HL-60/S4 treated with retinoic acid at 250 ng/mL for 4 days and 3 days (cell line): Measurements from ENCODE around the gene NRP2.

Source experiments
- in situ Hi-C: fragments of 300-500 bp; cut with MboI; formaldehyde crosslinking; loops from 2 replicates; pipeline ENCODE4 v1.7.0; 2022; ENCODE audit warnings: low sequenced_read_pairs

The NRP2 gene

DNA sequence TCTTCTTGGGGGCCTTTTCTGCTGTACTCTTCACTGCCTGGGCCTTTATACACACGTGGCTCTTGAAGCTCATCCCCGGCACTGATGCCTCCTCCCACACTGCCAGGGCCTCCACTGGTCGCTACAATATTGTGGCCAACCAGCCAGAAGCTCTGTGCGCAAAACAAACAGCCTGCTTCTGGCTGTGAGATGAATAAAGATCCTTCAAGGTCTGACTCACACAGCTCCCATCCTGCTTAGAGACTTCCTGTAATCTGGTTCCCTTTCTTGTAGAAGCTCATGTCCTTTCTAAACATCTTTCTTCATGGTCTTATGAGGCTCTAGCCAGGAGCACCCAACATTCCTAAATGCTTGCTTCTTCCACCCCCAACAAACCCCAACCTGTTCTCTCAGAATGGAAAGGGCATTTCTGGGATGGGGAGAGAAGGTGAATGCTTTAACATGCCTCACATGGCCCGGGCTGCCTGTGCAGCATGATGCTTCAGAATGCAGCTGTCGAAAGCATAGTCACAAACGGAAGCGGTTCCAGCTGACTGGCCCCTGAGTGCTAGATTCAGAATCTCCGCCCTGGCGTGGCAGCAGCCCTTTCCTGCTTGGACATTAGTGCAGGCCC, 24.6 kb downstream of the NRP2 start:
- in situ Hi-C loops = no loop called here

DNA sequence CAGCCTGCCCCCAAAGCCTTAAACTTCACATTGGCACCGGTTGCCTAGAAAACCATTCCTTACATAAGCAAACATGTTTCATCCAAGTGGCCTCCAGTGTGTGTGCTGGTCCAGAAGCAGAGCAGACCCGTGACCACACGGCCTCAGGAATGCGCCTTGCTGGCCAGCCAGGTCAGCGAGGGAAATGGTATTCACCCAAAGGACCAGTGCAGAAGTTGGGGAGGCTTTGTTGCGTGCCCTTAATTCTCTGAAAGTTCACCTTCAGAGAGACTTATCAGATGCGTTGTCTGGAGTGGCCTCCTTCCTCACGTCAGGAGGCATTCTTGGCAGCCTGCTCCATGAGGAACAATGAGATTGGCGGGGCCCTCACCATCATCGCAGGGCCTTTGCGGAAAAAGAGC, 25.9 kb downstream of the NRP2 start:
- in situ Hi-C loops = no loop called here

DNA sequence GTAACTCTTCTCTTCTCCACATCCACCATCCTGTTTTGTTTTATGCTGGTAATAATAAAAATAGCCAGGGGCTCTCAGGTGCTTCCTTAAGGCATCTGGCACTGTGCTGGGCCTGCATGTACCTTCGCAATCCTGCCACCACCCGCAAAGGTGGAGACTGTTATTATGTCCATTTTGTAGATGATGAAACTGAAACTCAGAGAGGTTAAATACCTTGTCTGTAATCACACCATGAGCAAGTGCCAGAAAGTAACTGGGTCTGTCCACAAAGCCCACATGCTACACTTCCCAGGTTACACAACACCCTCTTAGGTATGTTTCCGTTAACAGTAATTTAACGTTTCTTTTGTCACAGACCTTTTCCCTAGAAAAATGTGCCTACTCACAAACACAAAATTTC, 27.0 kb downstream of the NRP2 start:
- in situ Hi-C loops = no loop called here

DNA sequence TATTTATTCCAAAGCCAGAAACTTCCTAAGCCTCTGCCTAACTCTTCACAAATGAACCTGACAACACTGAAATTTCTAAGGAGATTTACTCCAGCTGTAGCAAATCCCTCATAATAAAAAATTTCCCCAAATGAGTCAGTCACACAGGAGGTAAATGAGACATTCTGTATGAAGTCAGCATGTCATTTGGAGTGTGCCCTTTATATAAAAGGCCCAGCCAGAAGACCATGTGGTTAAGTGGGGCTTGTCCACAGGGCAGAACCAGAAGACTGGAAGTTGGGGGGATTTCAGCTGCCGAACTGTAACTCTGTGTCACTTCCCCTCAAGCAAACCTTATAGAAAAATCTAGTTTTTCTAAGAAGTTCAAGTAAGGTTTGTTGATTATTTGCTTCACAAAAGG, 30.2 kb downstream of the NRP2 start:
- in situ Hi-C loops = no loop called here

DNA sequence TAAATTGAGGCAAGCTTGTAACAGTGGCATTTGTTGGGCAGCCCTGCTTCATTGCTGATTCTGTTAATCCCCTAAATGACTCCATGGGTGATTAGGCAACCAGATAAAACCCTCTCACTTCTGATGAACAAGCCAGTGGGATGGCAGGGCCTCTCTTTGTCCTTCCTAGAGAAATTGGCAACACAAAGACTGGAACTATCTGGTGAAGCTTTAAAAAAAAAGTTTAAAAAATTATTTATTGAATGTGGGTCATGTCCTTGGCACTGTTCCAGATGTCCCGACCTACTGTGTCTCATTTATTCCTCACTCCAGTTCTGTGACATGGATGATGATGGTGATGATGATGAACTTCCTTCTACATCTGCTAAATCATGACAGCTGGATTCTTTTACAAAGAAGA, 30.8 kb downstream of the NRP2 start:
- in situ Hi-C loops = no loop called here

DNA sequence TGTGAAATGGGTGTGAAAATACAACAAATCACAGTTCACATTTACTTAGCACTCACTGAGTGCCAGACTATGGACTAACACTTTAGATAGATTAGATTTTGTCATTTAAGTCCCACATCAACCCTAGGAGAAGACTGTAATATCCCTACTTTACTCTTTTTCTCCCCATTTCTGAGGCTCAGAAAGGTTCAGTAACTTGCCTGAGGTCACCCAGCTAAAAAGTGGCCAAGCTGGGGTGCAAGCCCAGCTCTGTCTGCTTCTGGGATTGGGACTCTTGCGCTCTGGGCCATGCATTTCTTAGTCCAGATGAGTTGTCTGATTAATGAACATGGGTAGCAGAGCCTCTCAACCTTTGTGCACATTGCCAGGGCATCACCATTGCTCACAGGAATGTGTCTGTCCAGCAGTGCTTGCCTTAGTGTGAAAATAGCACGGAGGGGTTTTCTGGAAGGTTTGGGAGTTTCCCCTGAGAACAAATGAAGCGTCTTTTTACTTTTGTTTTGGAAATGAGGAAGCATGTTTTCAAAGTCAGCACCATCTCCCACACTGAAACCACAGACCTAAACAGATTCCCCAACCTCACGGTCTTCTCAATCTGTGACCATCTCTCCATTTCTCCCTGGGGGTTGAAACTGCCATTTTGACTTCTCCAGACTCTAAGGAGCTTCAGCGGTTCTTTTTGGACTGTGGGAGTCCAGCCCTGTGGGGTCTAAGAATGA, 31.9 kb downstream of the NRP2 start:
- in situ Hi-C loops = no loop called here

DNA sequence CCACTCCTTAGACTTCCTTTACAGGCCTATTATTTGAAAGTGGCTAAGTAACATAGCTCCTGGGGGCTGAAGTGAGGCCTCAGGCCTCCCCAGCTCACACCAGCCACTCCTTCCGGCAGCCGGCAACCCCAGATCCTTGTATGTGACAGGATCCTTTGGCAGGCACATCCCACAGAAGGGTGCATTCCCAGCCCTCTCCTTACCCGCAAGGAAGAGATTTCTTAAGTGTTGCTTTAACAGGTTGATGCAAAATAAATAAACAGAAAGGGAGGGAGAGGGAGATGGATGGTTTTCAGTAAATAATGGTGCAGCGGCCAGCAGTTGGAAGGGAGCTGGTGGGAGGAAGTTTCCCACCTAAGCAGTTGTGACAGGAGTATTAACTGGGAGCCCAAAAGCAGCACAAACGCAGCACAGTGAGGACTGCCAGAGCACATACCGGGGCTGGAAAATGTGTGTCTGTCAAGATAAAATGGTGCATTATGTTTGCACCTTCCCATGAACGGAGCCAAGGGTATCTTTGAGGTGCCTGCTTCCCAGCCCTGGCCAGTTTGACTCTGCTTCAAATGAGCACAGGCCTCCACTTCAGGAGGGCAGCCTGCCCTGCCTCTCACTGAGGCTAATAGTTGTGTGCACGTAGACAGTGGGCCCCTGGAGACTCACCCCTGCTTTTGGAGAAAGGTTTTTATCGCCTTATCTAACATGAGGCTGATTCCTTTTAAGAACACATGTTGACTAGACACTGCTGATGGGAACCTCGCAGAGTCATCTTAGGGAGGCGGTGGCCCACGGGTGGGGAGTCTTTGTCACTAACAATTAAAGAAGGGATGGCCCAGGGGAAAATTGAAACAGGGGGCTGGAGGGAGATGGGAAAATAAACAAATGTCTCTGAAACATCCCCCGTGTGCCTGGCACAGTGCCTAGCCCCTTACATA, 32.8 kb downstream of the NRP2 start:
- in situ Hi-C loops = no loop called here

DNA sequence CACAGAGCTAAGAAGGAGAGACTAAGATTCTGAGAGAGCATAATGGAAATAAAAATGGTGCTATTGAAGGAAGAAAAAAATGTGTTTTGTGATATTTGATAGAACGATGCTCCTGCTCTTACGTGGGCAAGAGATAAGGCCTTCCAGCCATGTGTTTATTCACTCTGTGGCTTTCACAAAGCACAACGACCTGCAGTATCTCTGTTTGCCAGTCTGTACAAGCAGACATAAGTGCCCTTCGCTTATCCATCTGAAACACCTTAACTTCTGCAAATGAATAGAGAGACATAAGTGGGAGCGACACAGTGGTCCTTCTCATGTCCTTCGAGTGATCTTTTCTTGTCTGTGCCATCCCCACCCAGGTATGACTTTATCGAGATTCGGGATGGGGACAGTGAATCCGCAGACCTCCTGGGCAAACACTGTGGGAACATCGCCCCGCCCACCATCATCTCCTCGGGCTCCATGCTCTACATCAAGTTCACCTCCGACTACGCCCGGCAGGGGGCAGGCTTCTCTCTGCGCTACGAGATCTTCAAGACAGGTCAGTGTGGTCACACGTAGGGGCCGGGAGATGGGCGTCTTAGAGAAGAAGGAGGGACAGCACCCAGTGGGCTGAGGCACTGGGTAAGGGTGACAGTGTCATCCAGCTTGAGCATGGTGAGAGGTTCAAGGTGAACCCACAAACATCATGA, 33.7 kb downstream of the NRP2 start:
- in situ Hi-C loops = no loop called here

DNA sequence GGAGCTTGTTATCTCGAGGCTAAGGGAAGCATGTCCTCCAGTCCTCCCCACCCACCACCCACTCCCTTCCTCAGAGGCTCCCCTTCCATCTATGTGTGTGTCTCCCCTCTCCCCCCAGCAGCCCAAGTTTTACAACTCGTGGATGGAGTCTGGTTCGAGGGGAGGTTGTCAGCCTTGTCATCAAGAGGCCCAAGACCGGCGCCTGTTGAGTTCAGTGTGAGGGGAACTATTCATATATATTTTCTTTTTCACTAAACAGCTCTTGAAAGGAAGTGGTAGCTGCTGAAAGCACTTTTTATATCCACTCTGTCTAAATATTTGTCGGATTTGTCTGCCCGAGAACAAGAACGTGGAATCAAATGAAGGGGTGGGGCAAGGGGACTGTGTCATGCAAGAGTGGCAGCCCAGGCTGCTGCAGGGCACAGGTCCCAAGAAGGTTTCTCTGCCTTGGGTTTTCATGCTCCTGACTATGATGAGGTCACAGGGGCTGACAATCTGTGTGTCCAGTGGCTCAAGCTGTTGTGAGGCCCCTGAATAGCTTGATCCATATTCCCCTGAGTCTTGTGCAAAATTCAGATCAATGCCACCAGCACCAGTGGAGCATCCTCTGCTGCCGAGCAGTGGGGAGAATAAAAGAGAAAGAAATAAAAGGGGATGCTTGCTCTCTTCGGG, 35.0 kb downstream of the NRP2 start:
- in situ Hi-C loops = no loop called here

DNA sequence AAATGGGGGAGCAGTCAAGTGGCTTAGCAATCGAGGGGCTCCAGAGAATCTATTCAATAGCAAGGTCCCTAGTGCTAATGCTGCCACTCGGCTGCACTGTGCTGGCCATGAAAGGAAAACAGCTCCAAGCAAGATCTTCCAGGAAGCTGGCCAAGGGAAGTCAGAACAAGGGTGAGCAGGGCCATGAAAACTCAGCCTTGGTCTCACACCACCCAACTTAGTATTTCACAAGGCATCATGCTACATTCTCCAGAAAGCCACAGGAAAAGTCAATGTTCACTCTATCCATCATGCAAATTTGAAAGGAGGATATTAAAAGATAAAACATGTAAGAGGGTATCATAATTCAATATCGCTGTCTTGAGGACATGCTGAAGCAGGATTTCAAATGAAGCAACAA, 35.7 kb downstream of the NRP2 start:
- in situ Hi-C loops = no loop called here

DNA sequence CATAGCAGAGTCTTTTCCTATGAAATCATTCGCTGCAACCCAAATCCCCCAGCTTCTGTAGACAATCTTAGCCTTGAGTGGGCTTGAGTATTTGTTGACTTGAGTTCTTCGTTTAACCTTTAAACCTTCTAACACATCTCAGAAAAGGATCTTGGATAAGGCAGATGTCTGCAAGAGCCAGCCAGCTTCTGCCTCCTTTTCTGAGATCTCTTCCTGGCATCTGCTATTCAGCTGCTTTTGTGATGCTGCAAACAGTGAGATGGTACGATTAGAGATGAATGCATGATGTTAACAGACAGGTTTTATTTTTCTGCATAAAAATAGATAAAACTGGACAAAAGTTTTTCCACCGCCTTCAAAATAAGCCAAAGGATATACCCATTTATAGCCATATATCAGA, 37.5 kb downstream of the NRP2 start:
- in situ Hi-C loops = no loop called here

DNA sequence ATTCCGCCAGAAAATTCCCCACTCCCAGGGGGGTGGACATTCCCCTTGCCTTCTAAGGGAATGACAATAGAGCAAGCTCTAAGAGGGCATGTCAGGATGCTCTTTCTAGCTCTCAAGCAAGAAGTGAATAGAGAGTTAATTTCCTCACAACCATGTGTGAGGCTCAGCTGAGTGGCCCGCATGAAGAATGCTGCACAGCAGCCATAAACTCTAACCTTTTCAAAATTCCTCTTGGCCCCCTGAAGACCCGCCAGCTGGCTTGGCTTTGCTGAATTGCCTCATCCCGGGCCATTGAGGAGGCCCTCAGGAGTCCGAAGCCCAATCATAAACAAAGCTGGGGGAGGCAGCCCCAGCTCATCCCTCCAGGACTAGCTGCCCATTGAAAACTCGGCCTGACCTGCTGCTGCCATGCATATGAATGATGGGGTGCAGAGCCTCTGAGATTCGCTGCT, 38.2 kb downstream of the NRP2 start:
- in situ Hi-C loops = no loop called here

DNA sequence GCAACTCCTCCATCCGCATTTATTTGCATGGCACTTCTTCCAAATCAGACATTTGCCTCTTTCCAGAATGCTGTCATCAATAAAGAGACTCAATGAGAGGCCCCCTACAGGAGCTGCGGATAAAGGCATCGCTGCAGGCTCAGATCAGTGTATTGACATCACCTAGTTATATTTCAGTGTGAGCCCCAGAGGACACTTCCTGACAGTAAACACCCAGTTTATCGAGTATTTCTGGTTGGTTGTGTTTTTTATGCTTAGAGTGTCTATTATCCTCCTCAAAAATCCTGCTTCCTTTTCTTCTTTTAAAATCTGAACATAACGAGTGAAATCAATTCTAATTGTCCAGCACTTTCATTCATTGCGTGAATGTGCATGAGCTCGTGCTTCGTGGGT, 38.8 kb downstream of the NRP2 start:
- in situ Hi-C loops = no loop called here

DNA sequence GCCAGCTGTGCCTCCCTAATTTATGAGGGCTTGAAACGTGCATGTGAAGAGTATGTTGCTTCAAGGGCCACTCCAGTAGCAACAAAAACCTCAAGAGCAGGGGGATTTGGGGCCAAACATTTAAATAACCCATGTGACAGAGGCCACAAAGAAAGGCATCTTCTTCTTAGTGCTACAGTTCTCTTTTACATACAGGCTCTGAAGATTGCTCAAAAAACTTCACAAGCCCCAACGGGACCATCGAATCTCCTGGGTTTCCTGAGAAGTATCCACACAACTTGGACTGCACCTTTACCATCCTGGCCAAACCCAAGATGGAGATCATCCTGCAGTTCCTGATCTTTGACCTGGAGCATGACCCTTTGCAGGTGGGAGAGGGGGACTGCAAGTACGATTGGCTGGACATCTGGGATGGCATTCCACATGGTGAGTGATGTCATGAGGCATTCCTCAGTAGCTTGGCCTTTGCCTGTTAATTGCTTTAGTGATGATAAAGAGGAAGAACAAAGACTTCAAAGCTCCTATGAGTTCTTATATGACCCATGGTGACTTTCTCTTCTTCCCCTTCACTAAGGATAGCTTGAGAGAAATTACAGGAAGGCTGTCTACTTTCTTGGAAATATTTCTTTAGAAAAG, 40.1 kb downstream of the NRP2 start:
- in situ Hi-C loops = no loop called here

DNA sequence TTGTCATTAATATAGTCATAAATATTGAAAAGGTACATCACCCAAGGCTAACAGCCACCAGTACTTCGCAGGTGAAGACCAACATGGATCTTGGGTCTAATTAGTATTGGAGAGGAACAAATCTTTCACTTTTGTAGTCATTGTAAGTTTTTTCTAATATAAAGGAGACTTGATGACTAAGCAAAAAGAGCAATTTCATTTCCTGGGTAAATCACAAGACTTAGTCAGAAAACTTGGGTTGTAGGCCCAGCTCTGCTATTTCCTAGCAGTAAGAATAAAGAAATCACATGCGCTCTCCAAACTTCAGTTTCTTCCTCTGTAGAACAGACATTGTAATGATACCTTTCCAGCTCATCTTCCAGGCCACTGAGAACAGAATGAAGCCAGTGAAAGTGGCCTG, 40.9 kb downstream of the NRP2 start:
- in situ Hi-C loops = no loop called here

DNA sequence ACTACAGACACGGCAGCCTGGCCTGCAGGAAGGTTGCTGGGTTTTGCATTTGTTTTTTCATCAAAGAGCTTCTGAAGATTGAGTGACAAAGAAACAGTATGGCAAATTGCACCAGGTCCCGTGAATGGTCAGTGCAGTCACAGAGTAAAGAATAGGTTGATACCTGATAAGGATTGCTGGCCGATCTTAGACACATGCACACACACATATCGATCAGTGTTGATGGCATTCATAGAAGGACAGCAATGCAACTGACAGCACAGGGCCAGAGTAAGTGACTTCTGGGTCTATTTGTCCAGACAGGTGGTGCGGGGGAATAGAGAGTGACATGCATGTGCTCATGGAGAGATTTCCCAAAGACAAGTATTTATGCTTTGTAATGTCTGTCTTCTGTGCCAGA, 42.8 kb downstream of the NRP2 start:
- in situ Hi-C loops = no loop called here

DNA sequence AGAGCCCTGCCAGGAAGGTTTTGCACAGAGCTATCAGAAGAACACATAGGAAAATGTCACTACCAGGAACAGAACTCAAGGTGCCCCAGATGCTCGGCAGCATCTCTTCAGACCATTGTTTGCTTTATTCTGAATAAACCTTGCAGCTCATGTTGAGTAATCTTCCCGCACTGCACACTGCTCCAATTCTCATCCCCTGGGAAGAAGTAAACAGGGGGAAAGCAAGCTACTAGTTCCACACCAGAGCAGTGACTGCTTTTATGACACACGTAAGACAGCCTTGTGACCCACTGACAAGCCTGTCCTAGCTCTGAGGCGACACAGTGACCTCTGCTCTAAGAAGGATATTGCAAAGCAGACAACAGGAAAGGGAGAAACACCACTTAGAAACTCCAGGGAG, 44.2 kb downstream of the NRP2 start:
- in situ Hi-C loops = no loop called here

DNA sequence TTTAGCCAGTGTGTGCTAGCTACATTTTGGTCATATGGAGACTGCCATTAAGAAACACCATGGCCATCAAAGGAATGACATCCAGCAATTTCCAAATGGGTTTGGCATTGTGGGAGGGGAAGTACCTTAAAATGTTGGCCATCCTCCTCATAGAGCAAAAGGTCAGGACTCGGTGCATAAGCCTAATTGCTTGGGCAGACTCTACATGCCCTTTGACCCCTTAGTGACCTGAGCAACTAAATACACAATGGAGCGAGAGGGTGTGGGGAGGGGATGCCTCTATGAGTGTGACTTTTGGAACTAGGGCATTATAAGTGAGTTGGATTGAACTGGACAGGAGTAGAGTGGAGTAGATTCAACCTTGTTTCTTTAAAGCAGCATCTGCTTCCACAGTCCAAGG, 44.9 kb downstream of the NRP2 start:
- in situ Hi-C loops = no loop called here

DNA sequence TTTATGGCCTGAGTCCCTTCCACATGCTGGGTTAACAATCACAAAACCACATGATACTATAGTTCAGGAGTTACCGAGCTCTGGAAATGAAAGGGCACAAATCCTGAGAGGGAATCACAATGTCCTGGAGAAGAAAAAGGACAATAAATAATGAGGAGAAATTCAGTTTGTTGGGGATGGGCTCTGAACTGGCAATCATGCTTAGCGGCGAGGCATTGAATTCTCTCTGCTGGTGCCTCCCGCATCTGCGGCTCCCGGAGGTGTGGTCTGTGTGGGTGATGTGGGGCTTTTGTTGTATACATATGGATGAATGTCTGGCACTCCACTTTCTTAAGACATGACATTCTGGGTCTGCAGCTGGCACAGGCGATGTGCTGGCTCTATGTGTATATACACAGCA, 46.1 kb downstream of the NRP2 start:
- in situ Hi-C loops = no loop called here

DNA sequence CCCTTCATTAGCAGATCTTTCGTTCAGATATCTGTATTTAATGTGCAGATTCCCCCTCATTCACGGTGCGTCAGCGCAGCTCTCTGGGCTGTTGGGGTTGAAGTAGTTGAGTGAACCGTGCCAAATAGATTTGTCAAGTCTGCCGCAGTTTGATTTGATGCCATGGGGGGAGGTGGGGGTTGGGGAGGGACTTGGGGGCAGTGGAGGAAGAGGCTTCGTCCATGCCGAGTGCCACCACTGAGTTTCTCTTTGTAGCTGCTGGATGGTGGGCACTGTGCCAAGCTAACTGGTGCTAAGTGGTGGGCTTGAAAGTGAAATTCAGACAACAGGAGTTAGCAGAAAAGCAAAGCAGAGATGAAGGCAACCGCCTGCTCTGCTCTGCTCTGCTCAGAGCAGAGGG, 47.9 kb downstream of the NRP2 start:
- in situ Hi-C loops = no loop called here
